Putamen (tissue), 1 donor: ENCODE measurements around the gene AKIRIN2.

Experiments used
- DNase-seq: peaks from one replicate; pipeline ENCODE4 v3.0.0-alpha.2; 2016; ENCODE audit warnings: low spot score

The AKIRIN2 gene

GRCh38 chr6:87701676-87702588 lies at the start of gene AKIRIN2:
Gene AKIRIN2 (minus strand): TSS chr6:87702233. CDS start chr6:87701684, 549 bp downstream.
- peak; percentile 99 for DNase-seq

GRCh38 chr6:87747646-87748045 lies 45.6 kb upstream of the AKIRIN2 start:
- DNase-seq = no peak

- no peak for DNase-seq
These were observed 44.1 kb upstream of the AKIRIN2 start for GRCh38 chr6:87745966-87746721.

GRCh38 chr6:87743454-87743853 lies 41.4 kb upstream of the AKIRIN2 start:
- DNase-seq = no peak

GRCh38 chr6:87742106-87742505 lies 40.1 kb upstream of the AKIRIN2 start:
- no peak for DNase-seq

- no peak for DNase-seq
These were observed 39.1 kb upstream of the AKIRIN2 start for GRCh38 chr6:87741001-87741650.

- DNase-seq = no peak
These were observed 36.7 kb upstream of the AKIRIN2 start for GRCh38 chr6:87738744-87739143.

GRCh38 chr6:87738000-87738399 lies 36.0 kb upstream of the AKIRIN2 start:
- DNase-seq = no peak

GRCh38 chr6:87736809-87737540 lies 34.9 kb upstream of the AKIRIN2 start:
- no peak for DNase-seq

- peak; percentile 50 for DNase-seq
These were observed 30.0 kb upstream of the AKIRIN2 start for GRCh38 chr6:87731818-87732661.

GRCh38 chr6:87731080-87731479 lies 29.0 kb upstream of the AKIRIN2 start:
- DNase-seq = no peak

- DNase-seq = no peak
These were observed 28.1 kb upstream of the AKIRIN2 start for GRCh38 chr6:87729965-87730719.

GRCh38 chr6:87728706-87729105 lies 26.7 kb upstream of the AKIRIN2 start:
- no peak for DNase-seq

GRCh38 chr6:87724983-87725811 lies 23.2 kb upstream of the AKIRIN2 start:
- DNase-seq = no peak

GRCh38 chr6:87723170-87724078 lies 21.4 kb upstream of the AKIRIN2 start:
- DNase-seq = peak; percentile 92

GRCh38 chr6:87722540-87723169 lies 20.6 kb upstream of the AKIRIN2 start:
- no peak for DNase-seq

GRCh38 chr6:87721311-87721710 lies 19.3 kb upstream of the AKIRIN2 start:
- DNase-seq = no peak
